HG03095 (cell line): ENCODE measurements around the gene NR5A1.

Experiments used
- ATAC-seq: cut with Tn5 transposase; IDR thresholded peaks from one replicate; pipeline ENCODE4 v1.9.1; 2021; ENCODE audit warnings: moderate library complexity; ENCODE audit not compliant: unreplicated experiment

The NR5A1 gene

DNA sequence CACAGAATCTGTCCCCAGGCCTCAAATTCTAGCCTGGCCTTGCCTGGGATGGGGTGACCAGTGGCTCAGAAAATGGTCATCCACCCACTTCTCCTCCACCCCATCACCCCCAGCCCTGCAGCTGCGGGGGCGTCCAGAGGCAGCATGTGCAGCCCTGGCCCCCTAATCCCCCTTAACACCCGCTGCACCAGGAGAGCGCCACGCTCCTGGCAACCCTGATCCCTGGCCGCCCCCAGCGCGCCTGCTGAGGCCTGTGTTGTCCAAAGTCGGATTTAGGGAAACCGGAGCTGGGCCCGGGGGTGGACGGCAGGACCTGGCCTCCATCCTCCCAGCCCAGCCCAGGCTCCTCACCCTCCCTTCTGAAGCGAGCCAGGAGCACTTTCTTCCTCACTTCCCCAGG is 22.0 kb downstream of the NR5A1 start:
- no peak for ATAC-seq

DNA sequence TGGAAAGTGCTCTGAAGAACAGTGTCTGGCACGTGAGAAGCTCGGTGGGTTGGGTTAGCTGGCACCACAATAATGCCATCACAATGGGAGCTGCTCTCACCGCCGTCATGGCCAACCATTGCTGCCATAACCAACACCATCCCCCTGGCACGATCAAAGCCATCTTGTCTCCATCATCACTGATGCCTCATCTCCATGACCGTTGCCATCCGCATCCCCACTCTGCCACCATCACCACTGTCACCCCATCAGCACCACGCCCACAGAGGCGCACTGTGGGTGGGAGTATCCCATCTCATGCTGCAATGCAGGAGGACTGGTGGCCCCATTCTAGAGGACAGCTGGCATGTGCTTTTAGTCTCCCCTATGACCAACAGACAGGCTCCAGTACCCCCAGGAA is 23.7 kb downstream of the NR5A1 start:
- no peak for ATAC-seq

DNA sequence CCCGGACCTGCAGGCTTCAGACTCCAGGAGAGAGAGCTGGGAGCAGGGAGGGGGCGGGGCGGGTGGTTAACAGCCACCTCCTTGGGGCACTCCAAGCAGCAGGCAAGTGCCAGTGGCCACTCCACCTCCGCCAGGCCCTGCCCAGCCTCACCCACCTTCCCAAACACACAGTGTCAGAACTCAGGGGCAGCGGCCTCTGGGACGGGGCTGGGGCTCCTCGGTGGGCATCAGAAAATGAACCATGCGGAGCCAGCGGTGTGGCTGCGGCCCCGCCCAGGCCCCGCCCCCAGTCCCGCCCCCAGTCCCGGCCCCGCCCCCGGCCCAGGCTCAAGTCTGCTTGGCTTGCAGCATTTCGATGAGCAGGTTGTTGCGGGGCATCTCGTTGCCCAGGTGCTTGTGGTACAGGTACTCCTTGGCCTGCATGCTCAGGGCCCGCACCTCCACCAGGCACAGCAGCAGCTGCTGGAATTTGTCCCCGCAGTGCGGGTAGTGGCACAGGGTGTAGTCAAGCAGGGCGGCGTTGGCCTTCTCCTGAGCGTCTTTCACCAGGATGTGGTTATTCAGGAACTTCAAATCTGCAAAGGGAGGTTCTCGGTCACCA is 24.7 kb downstream of the NR5A1 start:
- ATAC-seq, result no peak

DNA sequence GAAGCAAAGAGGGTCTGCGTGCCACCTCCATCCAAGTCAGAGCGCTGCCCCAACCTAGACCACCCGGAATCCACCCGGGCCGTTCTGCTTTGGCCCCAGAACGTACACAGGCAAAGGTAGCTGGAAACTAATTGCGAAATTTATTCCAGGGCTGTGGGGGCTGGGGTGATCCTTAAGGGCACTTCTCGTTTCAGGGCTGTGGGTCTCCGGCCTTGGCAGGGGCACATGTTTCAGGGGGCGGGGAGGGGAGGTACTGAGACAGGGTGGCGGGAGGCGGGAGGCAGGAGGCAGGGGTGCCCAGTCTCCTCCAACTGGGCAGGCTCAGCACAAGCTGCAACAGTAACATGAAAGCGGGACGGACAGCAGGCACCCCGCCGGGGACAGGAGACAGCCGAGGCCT is 26.1 kb downstream of the NR5A1 start:
- ATAC-seq, result no peak

DNA sequence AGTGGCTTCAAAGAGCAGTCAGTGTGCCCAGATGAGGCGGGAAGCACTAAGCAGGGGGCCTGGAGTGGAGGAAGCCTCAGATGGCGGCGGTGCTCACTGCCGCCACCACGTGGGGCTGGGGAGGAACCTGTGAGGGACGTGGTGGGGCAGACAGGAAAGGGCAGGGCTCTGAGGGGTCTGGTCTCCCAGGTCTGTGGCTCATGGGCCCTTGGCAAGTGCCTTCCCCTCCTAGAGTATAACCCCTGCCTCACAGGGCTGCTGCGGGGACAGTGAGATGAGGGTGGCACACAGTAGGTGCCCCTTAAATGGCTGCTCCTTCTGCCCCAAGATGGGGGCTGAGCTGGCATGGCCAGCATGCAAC is 26.6 kb downstream of the NR5A1 start:
- ATAC-seq, result no peak

DNA sequence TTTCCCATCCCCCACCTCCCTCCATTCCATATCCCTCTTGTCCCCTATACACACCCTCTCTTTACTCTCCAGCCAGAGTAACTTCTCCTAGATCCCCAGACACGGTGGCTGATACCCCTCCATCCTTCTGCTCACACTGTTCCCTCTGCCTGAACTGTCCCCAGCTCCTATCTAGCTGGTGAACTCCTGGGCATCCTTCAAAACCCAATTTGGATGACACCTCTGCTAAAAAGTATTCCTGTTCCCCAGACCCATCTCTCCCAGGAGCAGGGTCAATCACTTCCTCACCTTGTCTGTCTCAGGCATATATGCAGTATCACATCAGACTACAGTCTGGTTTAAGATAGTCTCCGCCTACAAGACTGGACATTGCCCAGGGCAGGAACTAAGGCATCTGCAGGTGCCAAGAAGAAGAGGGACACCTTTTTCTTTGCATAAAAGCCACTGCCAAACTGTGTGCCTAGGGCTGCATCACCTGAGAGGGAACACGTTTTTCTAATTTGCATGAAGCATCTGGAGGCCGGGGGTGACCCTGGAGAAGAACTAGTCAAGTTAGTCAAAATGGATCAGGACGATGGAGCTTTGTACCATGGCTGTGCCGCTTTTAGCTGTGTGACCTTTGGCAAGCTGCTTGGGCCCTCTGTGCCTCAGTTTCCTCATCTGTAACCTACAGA is 27.1 kb downstream of the NR5A1 start:
- ATAC-seq, result no peak

DNA sequence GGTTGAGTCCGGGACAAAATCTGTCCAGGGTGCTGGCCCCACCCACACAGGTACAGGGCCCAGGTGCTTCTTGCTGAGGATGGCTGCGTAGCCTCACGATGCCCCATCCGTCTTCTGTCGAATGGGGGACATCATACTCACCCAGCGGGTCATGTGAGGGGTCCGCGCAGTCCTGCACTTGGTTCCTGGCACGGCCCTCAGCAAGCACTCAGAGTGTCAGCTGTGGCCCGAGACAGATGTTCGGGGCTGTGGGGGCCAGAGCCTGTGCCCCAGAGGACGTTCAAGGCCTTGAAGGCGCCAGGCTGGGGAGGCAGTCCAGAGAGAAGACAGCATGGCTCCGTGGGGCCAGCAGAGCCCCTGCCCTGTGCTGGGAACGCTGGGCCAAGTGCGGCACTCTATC is 27.8 kb downstream of the NR5A1 start:
- no peak for ATAC-seq

DNA sequence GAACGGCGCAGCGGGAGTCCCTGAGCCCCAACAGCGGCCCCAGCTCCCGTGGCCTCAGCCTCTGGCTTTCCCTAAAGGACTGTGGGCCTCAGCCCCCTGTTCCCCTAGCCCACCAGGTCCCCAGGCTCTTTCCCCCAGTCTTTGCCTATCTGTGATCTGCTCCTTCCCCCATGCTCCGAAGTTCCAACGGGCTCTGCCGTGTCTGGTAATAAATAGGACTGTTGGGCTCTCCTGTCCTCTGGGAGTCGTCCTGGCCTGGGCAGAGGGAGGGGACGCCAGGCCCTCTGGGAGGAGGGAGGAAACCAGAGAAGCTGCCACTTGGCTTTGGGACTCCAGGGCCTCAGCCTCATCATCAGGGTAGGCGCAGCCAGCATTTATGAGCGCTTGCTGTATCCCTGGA is 28.8 kb downstream of the NR5A1 start:
- no peak for ATAC-seq

DNA sequence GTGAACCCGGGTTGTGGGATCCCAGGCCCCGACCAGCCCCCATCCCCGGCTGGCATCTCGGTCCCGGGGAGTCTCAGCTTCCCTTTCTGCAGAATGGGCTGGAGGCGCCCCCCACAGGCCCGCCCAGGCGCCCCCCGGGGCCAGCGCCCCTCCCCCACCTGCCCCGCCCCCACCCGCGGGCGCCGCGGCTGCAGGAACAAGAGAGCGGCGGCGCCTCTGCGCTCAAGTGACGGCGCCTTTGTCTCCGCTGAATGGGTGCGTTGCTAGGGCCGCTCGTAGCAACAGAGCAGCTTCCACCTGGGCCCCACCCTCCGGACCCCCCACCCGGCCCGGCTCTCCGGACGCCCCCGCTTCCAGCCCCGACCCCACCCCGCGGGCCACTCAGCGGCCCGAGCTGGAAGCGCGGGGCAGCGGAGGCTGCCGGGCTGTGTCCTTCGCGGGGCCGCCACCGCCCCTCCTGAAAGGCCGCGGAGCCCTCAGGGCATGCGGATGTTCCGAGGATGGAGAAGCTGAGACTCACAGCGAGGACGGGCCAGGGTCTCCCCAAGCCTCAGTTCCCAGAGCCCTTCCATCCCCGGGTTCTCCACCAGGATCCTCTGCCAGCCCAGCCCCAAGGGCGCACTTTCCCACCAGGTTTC is 29.4 kb downstream of the NR5A1 start:
- ATAC-seq, result no peak

DNA sequence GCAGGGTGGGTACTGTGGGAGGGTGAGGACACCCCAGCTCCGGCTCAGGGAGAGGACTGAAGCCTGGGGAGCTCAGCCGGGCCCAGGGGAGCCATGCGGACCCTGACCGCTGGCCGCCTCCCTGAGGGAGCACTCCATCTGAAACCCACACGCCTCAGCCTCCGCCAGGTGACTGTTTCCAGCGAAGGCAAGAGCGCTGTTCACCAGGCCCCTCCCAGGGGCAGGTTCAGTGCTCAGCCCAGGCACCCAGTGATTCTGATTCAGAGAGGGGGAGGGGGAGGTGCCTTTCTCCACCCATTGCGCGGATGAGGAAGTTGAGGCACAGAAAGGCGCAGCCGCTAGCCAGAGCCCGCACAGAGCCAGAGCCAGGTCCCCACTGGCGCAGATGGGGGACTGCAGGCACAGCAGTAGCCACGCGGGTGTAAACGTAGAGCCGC is 30.0 kb downstream of the NR5A1 start:
- ATAC-seq, result no peak

DNA sequence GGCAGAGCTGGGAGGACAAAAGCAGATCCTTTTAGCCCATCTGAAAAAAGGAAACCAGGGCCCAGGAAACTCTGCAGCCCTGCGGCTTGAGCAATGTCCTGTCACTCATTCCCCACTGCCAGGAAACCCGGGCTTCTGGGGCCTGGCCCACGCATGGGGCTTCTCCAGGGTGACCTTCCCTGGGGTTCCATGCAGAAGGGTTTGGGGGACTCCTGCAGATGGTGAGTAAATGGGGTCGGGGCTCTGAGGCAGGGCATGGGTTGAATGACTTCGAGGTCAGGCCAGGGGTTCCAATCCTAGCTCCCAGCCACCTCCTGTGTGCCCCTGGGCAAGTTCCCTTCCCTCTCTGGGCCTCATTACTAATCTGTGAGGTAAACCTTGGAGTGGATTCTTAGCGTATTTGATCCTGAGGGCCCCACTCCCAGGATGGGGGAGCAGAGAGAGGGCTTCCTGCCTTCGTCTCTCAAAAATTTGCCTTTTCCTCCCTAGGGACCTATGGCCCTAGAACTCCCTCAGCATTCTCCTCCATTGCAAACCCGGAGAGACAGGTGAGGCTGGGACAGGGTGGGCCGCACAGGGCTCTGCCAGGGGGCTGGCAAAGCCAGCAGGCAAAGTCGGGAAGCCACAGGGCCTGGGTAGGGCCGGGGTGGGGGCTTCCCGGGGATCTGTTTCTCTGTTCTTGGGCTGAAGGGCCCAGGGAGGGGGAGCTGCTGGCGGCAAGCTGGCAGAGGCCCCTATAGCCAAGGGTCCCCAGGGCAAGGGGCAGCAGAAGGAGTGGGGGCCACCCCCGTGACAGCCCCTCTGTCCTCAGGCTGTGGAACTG is 31.1 kb downstream of the NR5A1 start:
- ATAC-seq, result no peak

DNA sequence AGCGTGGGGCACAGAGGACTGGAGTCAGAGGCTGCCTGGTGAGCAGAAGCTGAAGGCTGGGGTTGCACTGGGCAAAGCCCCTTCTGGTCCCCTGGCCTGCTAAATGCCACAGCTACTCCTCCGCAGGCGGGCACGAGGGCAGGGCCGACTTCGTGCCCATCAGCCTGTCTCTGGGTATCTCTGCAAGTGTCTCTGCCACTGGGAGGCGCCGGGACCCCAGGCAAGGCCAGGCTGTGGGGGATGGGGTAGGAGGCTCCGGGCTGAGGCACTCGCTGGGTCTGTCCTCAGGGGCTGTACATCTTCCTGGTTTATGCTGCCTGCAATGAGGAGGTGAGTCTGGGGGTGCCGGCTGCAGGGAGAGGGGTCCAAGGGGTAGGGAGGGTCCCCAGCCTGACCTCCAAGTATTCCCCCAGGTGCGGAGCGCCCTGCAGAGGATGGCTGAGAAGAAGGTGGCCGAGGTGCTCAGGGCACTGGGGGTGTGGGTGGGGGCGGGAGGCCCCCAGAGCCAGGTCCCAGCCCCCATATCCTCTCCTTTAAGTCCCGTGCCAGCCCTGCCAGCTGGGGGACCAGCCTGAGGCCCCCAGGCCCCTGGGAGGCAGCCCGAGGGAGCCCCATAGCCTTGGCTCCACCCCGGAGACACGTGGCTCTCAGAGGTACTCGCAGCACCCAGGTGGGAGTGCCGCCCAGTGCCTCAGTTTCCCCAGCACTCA is 31.9 kb downstream of the NR5A1 start:
- ATAC-seq, result no peak

DNA sequence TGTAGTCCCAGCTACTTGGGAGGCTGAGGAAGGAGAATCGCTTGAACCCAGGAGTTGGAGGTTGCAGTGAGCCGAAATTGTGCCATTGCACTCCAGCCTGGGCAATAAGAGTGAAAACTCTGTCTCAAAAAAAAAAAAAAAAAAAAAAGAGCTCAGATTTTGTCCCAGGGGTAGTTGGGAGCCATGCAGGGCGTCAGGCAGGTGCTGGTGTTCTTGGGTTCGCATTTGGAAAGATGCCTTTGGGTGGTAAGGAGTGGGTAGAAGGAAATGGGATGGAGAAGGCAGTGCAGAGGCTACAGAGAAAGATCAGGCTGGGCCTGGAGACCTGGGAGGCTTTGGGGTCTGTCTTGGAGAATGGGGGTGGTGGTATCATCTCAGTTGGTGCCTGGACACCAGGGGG is 33.0 kb downstream of the NR5A1 start:
- no peak for ATAC-seq

DNA sequence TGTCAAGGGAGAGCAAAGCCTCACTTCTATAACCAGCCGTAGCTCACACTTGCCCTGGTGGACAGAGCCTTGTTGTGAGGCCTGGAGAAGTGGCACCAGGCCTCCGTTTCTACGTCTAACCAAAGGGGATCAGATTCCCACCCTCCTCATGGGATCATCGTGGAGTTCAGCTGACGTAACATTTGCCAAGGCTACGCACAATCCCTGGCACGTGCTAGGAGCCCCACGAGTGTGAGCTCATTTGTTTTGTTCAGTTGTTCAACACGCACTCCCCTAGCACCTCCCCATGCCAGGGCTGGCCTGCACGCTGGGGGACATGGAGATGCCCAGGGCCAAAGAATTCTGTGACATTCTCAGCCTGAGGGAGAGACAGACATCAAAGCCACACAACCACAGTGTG is 33.9 kb downstream of the NR5A1 start:
- no peak for ATAC-seq

DNA sequence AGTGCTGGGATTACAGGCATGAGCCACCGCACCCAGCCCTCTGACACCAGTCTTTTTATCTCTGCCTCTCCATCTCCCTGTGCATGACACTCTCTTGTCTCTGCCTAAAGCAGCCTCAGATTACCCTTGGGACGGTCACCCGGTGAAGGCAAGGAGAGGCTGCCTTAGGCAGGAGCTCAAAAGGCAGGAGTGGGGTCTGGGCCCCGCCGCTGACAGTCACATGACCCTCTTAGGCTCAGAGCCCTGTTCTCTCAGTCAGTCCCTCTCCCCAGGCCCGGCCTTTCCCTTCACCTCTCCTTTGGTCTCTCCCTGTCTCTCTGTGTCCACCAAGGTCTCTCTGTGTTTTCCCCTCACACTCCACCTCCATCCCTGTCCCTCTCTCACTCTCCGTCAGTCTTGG is 34.4 kb downstream of the NR5A1 start:
- no peak for ATAC-seq

DNA sequence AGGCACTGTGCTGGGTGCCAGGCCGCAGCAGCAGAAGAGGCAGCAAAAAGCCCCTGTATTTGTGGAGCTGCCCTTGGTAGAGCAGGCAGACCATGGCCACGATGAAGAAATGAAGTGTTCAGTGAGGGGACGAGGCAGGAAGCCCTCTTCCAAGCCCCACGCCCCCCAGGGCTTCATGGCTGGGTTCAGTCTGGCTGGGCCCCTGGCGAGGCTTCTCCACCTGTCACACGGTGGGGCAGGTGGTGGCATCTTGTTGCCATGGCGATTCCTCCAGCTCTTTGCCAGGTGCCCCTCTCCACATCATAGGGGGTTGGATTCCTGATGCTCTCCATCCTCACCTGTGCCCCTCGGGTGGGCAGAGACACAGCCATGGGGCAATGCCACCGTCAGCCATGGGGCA is 35.4 kb downstream of the NR5A1 start:
- no peak for ATAC-seq

DNA sequence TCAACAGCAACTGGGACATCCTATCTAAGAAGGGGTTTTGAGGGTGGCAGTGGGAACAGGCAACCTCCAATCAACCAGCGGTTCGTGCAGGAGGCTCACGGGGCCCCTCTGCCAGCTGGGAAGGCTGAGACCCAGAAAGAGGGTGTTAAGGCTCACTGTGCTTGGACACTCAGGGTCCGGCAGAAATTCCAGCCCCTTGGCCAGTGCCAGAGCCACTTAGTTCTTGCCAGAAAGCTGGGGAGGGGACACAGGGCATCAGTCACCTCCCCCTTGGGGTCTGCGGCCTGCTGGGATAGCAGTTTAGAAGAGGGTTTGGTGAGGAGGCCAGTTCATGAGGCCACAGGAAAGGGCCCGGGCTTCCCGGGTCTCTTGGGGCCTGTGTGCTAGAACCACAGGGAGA is 36.5 kb downstream of the NR5A1 start:
- no peak for ATAC-seq

DNA sequence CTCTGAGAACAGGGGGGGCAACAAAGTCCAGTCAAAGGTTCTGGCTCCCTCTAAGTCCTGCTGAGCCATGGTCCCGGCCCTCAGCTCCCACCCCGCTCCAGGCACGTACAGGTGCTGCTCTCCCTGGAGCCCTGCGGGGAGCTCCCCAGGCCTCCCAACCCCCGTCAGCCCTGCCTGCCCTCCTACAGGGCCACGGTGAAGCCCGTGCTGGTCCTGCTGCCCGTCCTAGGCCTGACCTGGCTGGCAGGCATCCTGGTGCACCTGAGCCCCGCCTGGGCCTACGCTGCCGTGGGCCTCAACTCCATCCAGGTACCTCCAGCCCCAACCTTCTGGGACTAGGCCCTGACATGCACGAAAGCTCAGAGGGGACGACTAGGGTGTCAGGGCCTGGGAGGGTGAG is 36.9 kb downstream of the NR5A1 start:
- ATAC-seq, result no peak

DNA sequence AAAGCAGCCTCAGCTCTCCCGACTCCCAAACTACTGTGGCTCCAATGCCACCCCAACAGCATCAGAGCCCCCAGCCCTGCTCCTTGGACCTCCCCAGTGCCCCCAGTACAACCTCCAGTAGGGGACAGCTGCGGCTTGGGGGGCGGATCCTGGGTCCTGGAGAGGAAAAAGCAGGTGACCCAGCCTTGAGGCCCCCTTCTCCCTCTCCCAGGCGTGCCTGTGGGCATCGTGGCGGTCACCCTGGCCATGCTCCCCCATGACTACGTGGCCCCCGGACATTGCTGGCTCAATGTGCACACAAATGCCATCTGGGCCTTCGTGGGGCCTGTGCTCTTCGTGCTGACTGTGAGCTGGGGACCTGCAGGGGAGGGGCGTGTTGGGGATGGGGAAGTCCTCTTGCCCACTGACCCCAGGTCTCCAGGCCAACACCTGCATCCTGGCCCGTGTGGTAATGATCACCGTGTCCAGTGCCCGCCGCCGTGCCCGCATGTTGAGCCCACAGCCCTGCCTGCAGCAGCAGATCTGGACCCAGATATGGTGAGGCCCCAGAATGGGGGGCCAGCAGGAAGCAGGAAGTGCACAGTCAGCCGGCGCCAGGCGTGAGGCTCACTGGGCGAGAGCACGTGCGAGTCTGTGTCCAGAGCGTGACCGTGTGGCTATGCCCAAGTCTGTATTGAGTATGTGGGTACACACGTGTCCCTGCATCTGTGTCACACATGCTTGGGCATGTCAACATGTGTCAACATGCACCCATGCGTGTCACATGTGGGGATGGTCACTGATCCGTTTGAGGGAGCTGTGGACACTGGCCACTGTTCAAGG is 38.0 kb downstream of the NR5A1 start:
- no peak for ATAC-seq

DNA sequence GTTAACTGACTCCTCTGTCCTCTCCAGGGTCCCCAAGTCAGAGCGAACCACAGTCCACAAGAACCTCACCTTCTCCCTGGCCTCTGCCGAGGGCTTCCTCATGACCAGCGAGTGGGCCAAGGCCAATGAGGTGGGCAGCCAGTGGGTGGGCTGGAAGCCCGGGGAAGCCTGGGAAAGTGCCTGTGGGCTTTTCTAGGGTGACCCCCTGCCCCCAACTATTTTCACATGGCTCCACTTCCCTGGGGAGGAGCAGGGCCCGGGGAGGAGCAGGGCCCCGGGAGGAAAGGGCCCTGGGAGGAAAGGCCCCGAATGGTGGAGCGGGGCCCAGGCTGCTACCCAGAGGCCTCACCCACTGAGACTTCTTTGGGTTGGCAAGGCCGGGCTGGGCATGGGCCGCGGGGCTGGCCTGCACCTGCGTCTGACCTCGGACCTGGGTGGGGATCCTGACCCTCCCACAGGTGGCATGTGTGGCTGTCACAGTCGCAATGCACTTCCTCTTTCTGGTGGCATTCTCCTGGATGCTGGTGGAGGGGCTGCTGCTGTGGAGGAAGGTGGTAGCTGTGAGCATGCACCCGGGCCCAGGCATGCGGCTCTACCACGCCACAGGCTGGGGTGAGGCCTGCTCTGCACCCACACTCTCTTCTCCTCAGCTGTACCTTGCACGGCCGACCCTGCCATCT is 39.0 kb downstream of the NR5A1 start:
- no peak for ATAC-seq
